ENCODE measurements around the gene ACSF3.
A peak's percentile ranks its signal among the peaks of the same experiment; 100 is the strongest.
"Not testable (repeated sequence)": the region's sequence is repeated elsewhere in the genome, so short reads cannot be mapped to it uniquely, and the experiment has no call there.

The ACSF3 gene

DNA sequence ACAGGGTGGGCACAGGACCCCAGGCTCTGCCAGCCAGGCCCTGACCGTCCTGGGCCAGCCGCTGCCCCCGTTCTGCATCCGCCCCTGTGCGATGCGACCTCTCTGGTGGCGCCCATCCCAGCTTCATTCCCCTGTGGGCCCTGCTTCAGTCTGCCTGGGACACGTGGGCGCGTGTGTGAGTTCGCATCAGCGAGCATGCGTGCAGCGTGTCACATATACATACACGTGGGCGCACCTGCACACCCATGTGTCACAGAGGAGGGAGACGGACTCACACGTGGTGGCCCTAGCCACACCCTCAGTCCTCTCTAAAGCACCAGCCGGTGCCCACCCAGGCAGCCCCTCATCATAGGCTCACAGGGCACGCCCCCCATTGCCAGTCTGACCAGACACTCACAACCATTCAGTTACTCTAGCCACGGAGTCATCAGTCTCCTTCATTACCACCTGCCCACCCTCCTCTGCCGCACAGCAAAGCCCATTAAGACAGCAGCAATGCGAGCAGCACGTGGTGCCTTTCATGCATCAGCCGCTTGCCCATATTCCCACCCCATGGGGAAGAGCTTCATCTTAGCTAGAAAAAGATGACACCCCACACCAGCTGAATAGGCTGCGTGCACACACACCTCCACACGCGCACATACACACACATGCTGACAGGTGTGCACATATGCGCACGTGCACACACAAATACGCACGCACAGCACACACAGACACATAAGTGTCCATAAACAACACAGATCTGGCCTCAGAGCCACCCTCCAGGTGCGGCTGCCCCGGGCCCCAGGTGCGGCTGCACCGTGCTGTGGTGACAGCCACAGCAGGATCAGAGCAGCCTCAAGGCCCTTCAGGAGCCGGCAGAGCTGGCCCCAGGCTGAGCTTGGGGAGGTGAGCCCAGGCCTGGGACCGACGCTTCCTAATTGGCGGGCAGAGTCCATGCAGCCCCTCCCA is 68.4 kb downstream of the ACSF3 start:
- DNase-seq (ENCODE audit: low spot score): no peak

DNA sequence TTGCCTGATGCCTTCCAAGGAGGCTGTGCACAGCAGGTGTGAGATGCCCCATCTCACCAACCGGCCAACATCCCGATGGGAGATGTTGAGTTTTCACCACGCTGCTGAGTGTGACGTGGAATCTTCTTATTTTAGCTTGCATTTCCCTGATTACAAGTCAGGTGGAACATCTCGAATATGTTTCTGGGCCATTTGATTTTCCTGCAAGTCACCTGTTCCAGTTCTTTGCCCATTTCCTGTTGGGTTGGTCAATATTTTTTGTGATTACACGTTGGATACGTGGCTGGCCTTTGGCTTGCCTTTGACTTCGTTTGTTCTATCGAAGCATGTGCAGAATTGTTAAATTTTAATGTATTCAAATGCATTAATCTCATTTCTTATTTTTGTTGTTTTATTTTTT is 69.6 kb downstream of the ACSF3 start:
- DNase-seq (ENCODE audit: low spot score): no peak

DNA sequence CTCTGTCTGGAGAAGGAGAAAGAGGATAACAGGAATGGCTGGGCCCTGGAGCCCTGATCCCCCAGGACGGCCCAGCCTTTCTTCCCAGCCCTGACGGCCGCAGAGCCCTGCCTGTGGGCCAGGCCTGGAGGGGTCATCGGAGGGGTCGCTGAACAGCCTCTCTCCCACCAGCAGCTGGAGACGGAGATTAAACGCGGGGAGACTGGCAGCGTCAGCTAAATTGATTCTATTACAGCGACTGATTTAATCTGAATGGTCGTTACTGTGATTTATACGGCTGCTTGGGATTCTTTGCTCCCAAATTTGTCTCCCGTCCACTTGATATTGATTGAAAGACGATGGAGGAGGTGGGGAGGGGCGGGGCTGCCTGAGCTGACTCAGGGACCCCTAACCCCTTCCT is 70.8 kb downstream of the ACSF3 start:
- DNase-seq (ENCODE audit: low spot score): no peak

DNA sequence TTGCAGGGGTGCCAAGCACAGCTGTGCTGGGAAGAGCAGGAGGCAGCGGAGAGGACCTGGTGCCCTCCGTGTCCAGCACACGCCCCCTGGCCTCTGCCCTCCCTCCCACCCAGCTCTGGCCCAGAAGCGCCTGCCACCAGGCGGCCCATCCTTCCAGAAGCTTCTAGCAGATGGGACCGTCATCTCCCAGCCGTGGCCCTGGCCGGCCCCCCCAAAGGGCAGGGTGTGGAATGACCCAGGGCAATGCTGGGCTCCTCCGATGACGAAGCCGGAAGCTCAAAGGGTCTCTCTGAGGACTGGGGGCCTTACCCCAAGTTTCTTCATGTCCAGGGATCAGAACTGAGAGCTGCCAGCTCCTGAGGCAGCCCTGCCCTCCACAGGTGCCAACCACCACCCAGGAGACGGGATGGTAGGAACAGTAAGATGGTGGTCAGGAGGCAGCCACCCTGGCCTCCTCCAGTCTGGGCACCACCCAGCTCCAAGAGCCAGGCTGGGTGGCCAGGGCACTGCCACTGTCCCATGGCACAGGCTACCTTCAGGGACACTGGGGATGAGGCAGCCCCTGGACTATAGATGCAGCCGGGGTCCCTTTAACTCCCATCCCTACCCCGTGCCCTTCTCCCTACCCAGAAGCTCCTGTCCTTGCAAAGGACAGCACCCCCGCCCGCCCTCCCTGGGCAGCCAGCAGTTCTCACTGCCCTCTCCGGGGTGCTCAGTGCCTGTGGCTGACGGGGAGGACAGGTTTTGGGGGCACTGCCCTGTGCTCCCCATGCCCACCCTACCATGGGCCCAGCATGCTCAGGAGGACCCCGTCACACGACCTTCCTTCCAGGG is 71.4 kb downstream of the ACSF3 start:
- DNase-seq (ENCODE audit: low spot score): no peak

DNA sequence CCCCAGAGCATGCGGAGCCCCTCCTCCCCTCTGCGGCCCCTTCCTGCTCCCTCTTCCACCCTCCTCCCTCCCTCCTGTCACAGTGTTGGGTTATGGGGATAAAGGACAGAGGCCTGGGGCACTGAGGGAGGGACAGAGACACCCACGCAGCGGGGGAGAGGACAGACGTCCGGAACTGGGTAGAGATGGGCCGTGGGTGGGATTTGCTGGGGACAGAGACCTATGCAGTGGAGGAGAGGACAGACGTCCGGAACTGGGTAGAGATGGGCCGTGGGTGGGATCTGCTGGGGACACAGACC is 72.0 kb downstream of the ACSF3 start:
- DNase-seq (ENCODE audit: low spot score): not testable (repeated sequence)

DNA sequence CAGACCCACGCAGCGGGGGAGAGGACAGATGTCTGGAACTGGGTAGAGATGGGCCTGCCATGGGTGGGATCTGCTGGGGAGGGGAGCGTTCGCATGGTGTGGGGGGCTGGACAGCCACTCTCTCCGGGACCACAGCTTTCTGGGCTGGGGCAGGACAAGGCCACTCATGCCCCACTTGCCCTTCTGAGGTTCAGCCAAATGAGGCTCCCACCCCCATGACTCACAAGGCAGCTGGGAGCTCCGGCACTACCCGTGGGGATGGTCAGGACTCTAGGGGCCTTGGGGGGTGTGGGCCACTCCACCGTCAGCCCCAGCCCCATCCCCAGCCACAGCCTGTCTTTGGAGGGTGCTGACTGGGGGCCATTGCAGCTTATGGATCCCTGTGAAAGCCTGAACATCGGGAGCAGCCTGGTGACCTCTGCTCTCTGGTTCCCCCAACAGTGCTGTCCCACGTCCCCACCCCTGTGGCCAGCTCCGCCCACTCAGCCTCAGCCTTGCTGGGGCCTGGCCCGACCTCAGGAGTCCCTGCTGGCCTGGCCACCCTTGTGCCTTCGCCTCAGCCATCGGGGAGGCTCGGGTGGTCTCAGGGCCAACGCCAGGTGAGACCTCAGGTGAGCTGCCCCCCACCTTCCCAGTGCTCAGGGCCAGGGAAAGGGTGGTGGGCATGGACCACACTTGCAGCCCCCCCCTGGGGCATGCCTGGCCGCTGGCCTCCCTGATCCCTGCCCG is 73.2 kb downstream of the ACSF3 start:
- DNase-seq (ENCODE audit: low spot score): no peak

DNA sequence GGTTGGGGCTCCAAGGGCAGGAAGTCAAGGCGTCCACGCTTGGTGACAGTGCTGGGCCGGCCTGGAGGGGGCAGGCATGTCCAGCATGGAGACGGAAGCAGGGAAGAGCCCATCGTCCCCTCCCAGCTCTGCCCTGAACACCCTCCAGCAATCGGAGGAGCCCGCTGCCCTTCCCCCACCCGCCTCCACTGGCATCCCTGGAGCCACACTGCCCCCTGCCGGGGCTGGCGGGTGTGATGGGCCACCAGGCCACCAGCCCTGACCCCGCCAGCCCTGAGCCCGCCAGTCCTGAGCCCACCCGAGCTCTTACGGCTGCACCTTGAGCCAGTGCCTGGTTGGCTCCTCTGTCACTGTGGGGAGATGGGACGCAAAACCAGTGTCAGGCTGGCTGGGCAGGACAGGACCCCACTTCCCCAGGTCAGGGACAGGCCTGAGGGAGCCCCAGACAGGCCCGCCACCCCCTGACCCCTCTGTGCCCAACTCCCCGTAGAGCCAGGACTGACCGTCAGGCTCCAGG is 73.8 kb downstream of the ACSF3 start:
- DNase-seq (ENCODE audit: low spot score): peak; percentile 80

DNA sequence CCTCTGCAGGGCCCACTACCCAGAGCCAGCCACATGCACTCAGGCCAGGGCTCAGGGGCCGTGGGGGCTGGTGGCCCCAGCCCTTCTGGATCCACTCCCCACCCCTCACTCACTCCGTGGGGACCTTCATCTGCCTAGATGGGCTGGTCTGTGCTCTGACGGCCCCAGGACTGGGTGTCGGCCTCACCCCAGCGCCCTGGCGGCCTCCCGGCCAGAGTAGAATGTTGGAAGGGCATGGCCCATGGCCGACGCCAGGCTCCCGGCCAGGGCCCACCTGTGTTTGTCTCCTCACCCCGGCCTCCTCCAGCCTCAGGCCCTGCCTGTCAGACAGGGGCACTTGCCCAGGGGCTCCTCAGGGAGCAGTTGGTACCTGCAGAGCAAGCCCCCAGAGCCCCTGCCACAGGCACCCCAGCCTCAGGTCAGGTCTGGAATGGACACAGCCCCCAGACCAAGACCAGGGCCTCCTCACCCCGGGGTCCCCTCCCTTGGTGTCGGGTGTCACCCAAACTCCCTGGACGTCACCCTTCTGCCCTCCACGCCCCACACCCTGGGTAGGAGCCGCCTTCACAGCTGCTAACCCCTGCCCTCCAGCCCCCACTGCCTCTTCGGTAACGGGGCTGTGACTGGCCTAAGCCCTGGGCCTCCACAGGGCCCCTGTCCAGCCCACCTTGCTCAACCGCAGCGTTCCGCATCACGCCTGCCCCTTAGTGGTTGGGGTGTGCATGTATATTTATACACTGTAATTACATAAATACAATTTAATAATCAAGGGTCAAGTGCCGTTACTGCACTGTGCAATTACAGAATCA is 74.9 kb downstream of the ACSF3 start:
- no peak for DNase-seq (ENCODE audit: low spot score)

DNA sequence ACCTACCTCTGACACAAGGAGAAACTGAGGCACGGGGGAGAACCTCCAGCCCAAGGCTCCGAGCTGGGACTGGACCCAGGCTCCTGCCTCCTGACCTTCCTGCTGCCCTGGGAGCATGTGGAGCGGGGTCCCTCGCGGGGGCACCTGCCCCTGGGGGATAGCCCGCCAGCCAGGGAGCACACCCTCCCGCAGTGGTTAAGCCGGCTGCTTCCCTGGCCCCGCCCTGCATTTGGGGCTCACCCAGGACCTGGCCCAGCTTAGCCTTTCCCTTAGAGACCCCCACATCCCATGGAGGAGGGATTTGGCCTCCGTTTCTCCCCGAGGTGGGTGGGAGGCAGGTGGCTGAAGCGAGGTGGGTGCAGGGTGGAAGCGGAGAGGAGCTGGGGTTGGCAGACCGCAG is 76.1 kb downstream of the ACSF3 start:
- no peak for DNase-seq (ENCODE audit: low spot score)

DNA sequence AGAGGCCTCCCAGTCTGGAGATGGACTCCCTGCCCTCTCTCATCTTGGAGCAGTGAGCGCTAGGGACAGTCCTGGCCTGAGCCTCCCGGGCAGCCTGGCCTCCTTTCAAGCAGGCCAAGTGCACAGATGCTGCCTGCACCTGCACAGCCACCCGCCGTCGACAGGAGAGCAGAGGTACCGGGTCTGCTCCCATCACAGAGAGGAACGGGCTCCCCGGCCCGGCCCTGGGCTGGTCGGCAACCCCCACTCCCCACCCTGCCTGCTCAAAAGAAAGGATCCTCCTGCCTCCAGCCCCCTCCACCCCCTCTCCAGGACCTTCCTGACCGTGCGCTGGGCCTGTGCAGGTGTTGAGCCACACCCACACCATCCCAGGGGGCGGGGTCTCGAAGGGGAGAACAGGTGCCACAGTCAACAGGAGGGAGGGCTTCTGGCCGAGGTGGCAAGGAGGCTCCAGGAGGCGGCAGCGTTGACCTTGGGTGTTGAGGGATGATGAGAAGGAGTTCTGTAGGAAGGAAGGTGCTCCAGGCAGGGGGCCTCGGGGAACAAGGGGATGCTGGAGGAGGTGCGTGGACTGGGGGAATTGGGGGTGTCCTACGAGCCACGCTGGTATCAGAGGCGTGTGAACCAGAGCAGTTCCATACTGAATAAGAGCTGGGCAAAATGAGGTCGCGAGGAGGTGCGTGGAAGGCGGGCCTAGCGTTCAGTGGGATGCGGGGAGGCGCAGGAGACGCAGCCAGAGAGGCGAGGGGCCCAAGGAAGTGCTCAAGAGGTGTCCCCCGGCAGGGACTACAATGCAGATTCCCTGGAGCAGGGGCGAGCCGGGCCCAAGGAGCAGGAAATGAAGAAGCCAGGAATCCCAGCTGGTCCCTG is 76.9 kb downstream of the ACSF3 start:
- no peak for DNase-seq (ENCODE audit: low spot score)

DNA sequence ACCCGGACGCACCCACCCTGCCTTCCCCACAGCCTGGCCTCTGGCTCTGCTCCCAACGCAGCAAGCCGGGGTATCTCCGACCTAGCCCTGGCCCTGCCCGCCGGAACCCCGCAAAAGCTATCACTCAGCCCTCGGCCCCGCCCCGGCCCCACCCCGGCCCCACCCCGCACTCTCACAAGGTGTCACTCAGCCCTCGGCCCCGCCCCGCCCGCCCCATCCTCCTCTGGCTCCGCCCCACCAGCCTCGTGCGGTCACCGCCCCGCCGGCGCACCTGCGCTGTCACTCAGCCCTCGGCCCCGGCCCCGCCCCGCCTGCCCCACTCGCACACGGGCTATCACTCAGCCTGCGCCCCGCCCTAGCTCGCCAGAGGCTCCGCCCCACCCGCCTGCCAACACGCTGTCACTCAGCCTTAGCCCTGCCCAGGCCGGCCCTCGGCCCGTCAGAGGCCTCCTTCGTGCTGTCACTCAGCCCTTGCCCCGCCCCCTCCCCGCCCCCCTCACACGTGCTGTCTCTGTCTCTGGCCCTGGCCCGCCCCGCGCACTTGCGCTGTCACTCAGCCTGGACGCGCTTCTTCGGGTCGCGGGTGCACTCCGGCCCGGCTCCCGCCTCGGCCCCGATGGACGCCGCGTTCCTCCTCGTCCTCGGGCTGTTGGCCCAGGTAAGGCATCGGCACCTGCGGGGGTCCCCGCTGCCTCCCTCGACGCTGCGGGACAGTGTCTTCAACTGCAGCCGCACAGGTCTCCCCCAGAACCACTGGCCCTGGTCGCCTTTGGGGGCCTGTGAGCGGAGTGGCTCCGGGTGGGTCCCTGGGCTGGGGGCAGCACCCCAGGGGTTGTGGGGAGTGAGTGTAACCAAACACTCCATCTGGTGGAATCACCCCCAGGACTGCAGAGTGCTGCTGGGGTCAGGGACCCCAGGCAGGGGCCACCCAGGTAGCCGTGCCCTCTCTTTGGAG is 77.8 kb downstream of the ACSF3 start, which contains the start of gene CDH15:
TSS of gene CDH15 (plus strand) at position 533 of the 955 bp plus-strand sequence. CDS start at position 617, 84 bp downstream.
- DNase-seq (ENCODE audit: low spot score): peak; percentile 90

DNA sequence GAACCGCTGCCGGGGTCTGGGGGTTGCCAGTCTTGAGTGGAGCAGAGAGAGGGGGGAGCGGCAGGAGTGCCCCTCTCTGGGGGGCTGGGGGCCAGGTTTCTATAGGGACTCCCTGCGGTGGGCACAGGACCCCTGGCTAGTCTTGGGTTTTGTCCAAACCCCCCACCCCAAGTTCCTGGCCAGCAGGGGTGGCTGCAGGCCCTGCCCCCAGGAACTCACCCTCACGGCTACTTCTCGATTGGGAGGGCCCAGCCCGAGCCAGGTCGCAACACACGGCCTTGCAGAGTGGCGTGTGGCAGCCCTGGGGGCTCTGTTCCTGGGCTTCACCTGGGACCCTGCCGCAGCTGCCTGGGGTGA is 78.5 kb downstream of the ACSF3 start:
- no peak for DNase-seq (ENCODE audit: low spot score)

DNA sequence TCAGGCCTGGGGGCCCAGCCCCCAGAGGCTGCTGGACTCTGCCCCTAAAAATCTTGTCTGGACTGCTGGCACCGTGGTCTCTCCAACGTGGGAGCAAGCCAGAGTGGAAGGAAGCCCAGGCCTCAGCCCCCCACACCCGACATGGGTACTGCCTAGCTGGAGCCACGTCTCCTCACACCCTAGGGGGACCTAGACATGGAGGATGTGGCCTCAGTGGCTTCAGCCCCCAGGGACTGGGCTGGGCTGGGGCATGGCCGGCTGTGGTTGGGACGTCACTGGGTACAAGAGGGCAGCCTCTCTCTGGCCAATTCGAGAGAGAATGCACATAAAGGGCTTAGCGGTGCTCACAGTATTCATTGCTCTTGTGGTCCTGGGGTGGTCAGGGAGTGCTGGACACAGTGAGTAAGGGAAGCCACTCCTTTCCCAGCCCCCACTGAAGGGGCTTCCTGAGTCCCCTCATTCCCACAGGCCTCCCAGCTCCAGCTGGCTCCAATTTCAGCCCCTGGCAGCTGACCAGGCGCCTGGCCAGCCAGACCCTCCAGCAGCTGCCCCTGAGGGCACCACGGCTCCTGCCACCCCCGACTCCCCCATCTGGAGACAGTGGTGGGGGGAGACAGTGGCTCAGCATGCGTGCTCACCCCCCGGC is 79.0 kb downstream of the ACSF3 start:
- DNase-seq (ENCODE audit: low spot score): no peak

DNA sequence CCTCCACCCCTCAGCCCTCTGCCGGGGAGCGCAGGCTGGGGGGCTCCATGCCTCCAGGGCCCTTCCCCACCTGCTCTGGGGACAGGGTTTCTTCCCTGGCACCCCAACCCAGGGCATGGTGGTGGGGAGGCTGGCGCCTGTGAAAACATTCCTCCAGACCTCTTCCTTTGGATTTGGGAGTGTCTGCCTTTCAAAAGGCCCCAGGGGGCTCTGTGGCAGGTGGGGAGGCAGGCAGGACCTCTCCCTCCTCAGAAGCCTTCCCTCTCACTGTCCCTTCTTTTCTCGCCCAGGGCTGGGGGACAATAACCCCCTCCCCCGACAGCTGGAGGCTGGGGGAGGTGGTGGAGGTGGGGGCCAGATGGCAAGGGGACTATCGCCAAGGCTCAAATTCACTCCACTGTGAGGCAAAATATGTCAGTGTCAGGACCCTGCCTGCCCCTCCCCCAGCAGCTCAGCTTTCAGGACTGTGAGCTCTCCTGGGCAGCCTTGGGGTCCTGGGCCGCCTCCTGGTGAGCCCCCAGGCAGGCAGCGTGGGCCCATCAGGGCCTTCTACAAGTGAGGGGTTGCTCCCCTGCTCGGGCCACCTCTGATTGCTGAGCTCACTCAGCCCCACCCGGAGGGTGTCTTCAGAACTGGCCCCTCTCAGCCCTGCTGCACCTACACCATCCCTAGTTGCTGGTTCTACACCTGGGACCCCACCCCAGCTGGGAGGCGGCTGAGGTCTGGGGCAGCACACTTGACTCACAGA is 79.7 kb downstream of the ACSF3 start:
- DNase-seq (ENCODE audit: low spot score): no peak

DNA sequence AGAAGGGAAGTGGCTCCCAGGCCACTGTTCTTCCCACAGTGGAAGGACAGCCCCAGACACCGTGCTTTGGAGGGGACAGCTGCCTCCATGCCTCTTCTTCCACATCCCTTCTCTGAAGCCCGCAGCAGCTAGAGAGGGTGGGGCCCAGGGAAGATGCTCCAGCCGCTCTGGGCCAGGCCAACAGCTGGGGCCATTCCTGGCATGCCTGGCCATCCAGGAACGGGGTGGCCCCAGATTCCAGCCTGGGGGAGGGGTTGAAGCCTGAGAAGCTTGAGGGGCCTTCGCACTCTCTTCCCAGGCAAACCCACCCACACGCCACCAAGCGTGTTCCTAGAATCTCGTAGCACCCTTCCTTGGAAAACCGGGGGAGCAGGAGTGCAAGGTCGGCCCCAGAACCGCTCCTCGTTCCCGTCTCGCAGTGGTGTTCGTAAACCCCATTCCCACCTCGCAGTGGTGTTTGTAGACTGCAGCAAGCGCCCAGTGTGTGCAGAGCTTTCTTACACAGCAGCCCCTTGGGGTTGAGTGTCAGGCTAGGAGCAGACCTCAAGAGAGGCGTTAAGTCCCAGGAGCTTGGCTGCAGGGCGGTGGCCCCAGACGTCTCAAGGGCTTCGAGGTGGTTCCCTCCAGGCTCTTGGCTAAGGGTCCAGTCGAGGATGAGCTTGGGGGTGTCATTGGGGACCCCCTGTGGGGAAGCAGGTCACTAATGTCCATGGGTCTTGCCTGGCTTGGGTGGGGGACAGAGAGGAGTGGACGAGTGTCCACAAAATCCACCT is 80.6 kb downstream of the ACSF3 start:
- DNase-seq (ENCODE audit: low spot score): no peak

DNA sequence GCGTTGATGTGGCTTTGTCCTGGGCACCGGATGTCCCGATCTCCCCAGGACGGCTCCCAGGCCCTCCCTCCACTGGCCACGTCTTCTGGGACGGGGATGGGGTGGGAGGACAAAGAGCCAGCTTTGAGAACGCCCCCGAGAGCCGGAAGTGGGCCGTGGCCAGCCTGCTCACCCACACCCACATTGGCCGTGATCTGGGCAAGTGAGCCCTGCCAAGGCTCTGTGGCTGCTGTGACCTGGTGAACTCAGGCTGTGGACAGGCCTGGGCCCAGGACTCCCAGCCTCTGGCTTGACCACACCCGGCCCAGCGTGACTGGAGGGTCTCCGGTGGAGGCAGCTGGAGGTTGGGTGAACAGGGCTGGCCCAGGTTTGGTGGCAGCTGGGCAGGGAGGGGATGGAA is 81.2 kb downstream of the ACSF3 start:
- DNase-seq (ENCODE audit: low spot score): no peak

Measured in hematopoietic multipotent progenitor cell treated with erythropoietin and hydrocortisone succinate and interleukin-3 and kit ligand, for 15 days (in vitro differentiated cells).